PC-9 (cell line): ENCODE results near the gene TBX20. TPM values are rescaled to one million over a fixed set of nuclear protein-coding genes. Genes with fewer than 3 reads are reported as not detected.

ENCODE experiments used
- BruUV-seq: library from RNA; stranded (reverse); fragments of 400-500 nt; replicated peaks from 2 replicates; lab custom pipeline; 2021; lab: Mats Ljungman, UMichigan
- CTCF ChIA-PET: fragments of 300-600 bp; sonication (Branson Sonifier 250); formaldehyde crosslinking; loops from one replicate; lab custom pipeline; 2022; ENCODE audit warnings: antibody characterized with exemption; lab: Charles Lee
- POLR2A ChIA-PET: fragments of 300-600 bp; sonication (Branson Sonifier 250); formaldehyde crosslinking; loops from one replicate; lab custom pipeline; 2022; ENCODE audit warnings: antibody characterized with exemption; ENCODE audit not compliant: unreplicated experiment; lab: Charles Lee
- DNase-seq, 2 experiments: peaks; one replicate each; pipeline versions ENCODE4 v3.0.0 to v3.0.0-alpha.2; 2015 to 2022; ENCODE audit warnings: mixed read lengths in 1 of 2
- H2AFZ ChIP-seq: fragments of 200-600 bp; sonication (generic); 2 replicates; pipeline ENCODE4 v1.8.1; 2017; ENCODE audit warnings: antibody characterized with exemption
- H3F3A ChIP-seq: fragments of 200-600 bp; sonication (generic); 2 replicates; pipeline ENCODE4 v1.8.1; 2017; ENCODE audit warnings: antibody characterized with exemption, mild to moderate bottlenecking, low read depth; ENCODE audit not compliant: insufficient read depth
- H3K27ac ChIP-seq: fragments of 200-600 bp; sonication (generic); 2 replicates; pipeline ENCODE4 v1.6.1; 2016; ENCODE audit warnings: mixed run types
- H3K27me3 ChIP-seq: fragments of 200-600 bp; sonication (generic); 2 replicates; pipeline ENCODE4 v1.6.1; 2016; ENCODE audit warnings: low read depth, mixed run types; ENCODE audit not compliant: insufficient read depth
- H3K36me3 ChIP-seq: fragments of 200-600 bp; sonication (generic); 2 replicates; pipeline ENCODE4 v1.6.1; 2016; ENCODE audit warnings: low read depth, mixed run types
- H3K4me1 ChIP-seq: fragments of 200-600 bp; sonication (generic); replicated peaks from 2 replicates; pipeline ENCODE4 v1.6.1; 2016; ENCODE audit warnings: mixed run types; ENCODE audit not compliant: insufficient read depth
- H3K4me2 ChIP-seq: fragments of 200-600 bp; sonication (generic); 2 replicates; pipeline ENCODE4 v1.6.1; 2017; ENCODE audit warnings: mixed run types
- H3K4me3 ChIP-seq: fragments of 200-600 bp; sonication (generic); 2 replicates; pipeline ENCODE4 v1.6.1; 2016; ENCODE audit warnings: mixed run types
- H3K79me2 ChIP-seq: fragments of 200-600 bp; sonication (generic); 2 replicates; pipeline ENCODE4 v1.6.1; 2017; ENCODE audit warnings: low read depth, mixed run types
- H3K9me2 ChIP-seq: fragments of 200-600 bp; sonication (generic); 2 replicates; pipeline ENCODE4 v1.8.1; 2017; ENCODE audit warnings: mild to moderate bottlenecking; ENCODE audit not compliant: insufficient read depth
- H3K9me3 ChIP-seq: fragments of 200-600 bp; sonication (generic); 2 replicates; pipeline ENCODE4 v1.8.1; 2016; ENCODE audit warnings: low read depth; ENCODE audit not compliant: insufficient read depth
- H4K20me1 ChIP-seq: fragments of 200-600 bp; sonication (generic); 2 replicates; pipeline ENCODE4 v1.8.1; 2017; ENCODE audit not compliant: insufficient read depth
- CTCF ChIP-seq: fragments of 200-600 bp; sonication (generic); conservative IDR thresholded peaks from 2 replicates; pipeline ENCODE4 v1.6.1; 2017; ENCODE audit warnings: mixed run types, antibody characterized with exemption, mild to moderate bottlenecking, moderate library complexity
- EZH2 ChIP-seq: fragments of 200-600 bp; sonication (generic); IDR thresholded peaks from 2 replicates; pipeline ENCODE4 v1.8.0; 2017; ENCODE audit warnings: antibody characterized with exemption, low read depth
- intact Hi-C: fragments of 100-400 bp; cut with micrococcal nuclease; formaldehyde crosslinking; loops from one replicate; pipeline ENCODE4 v1.10.0; 2022; ENCODE audit not compliant: unreplicated experiment
- total RNA-seq: library from RNA; stranded (reverse); gene quantifications from 2 replicates; pipeline ENCODE4 v1.2.3, GENCODE V29; 2021

The TBX20 gene
- total RNA-seq, 1 experiment from 2014 or later, result 1.1 TPM

GRCh38 chr7:35253460-35253709 is 515 bp downstream of the TBX20 start:
- no peaks in the 10 kb centered on the region for H3K9me3 ChIP-seq
- intact Hi-C loops, result no loop called here
- no peak overlapping the region for H3K4me2 ChIP-seq
- TF ChIP-seq CTCF (no peak), EZH2 (no peak)
- no peaks in the 10 kb centered on the region for H3K36me3 ChIP-seq
- CTCF ChIA-PET, result no interaction called here
- no peaks in the 10 kb centered on the region for H3F3A ChIP-seq
- H3K4me3 ChIP-seq, result no peak overlapping the region
- no peaks in the 10 kb centered on the region for H3K79me2 ChIP-seq
- no TSS peak for BruUV-seq
- H3K4me1 ChIP-seq, result peaks cover 9% of the 10 kb centered on the region; the same call in 1 of the 2 replicates
- DNase-seq, result no peak
- H2AFZ ChIP-seq, result no peak overlapping the region
- POLR2A ChIA-PET, result no interaction called here
- H3K27me3 ChIP-seq, result no peaks in the 10 kb centered on the region
- H3K9me2 ChIP-seq, result no peaks in the 10 kb centered on the region
- H4K20me1 ChIP-seq, result no peaks in the 10 kb centered on the region
- H3K27ac ChIP-seq, result no peak overlapping the region

GRCh38 chr7:35252612-35253459 is 1.1 kb downstream of the TBX20 start:
- H3K4me2 ChIP-seq, result no peak overlapping the region
- intact Hi-C loops, result no loop called here
- H3K4me1 ChIP-seq, result peaks cover 15% of the 10 kb centered on the region
- TF ChIP-seq EZH2, result no peak
- TF ChIP-seq CTCF, result no peak
- ChIA-PET CTCF (no interaction called here), POLR2A (no interaction called here)
- H2AFZ ChIP-seq, result no peak overlapping the region
- no peaks in the 10 kb centered on the region for H3K27me3 ChIP-seq
- no peak for DNase-seq
- no peak overlapping the region for H3K27ac ChIP-seq
- no TSS peak for BruUV-seq
- no peaks in the 10 kb centered on the region for H3F3A ChIP-seq
- no peak overlapping the region for H3K4me3 ChIP-seq
- H3K36me3 ChIP-seq, result no peaks in the 10 kb centered on the region
- no peaks in the 10 kb centered on the region for H3K79me2 ChIP-seq
- H3K9me3 ChIP-seq, result no peaks in the 10 kb centered on the region
- H3K9me2 ChIP-seq, result no peaks in the 10 kb centered on the region
- H4K20me1 ChIP-seq, result no peaks in the 10 kb centered on the region

GRCh38 chr7:35251606-35252310 is 2.1 kb downstream of the TBX20 start:
- CTCF ChIA-PET, result no interaction called here
- H3K4me3 ChIP-seq, result no peak overlapping the region

More at GRCh38 chr7:35251606-35252310, 2.1 kb downstream of the TBX20 start:
- Histone ChIP-seq H3F3A (no peaks in the 10 kb centered on the region), H3K36me3 (no peaks in the 10 kb centered on the region), H3K9me3 (no peaks in the 10 kb centered on the region), H4K20me1 (no peaks in the 10 kb centered on the region), H2AFZ (no peak overlapping the region), H3K27me3 (no peaks in the 10 kb centered on the region), H3K4me2 (no peak overlapping the region), H3K79me2 (no peaks in the 10 kb centered on the region), H3K9me2 (no peaks in the 10 kb centered on the region), H3K4me1 (peaks cover 20% of the 10 kb centered on the region), H3K27ac (no peak overlapping the region)
- no peak for DNase-seq
- BruUV-seq, result no TSS peak
- TF ChIP-seq CTCF (no peak), EZH2 (no peak)
- intact Hi-C loops, result no loop called here
- POLR2A ChIA-PET, result no interaction called here
